GM21528 (cell line): ENCODE results near the gene LNX2.

ENCODE experiments used
- ATAC-seq: cut with Tn5 transposase; IDR thresholded peaks from one replicate; pipeline ENCODE4 v1.9.1; 2021; ENCODE audit warnings: mild to moderate bottlenecking, moderate library complexity; ENCODE audit not compliant: unreplicated experiment, low FRiP score

The LNX2 gene

DNA sequence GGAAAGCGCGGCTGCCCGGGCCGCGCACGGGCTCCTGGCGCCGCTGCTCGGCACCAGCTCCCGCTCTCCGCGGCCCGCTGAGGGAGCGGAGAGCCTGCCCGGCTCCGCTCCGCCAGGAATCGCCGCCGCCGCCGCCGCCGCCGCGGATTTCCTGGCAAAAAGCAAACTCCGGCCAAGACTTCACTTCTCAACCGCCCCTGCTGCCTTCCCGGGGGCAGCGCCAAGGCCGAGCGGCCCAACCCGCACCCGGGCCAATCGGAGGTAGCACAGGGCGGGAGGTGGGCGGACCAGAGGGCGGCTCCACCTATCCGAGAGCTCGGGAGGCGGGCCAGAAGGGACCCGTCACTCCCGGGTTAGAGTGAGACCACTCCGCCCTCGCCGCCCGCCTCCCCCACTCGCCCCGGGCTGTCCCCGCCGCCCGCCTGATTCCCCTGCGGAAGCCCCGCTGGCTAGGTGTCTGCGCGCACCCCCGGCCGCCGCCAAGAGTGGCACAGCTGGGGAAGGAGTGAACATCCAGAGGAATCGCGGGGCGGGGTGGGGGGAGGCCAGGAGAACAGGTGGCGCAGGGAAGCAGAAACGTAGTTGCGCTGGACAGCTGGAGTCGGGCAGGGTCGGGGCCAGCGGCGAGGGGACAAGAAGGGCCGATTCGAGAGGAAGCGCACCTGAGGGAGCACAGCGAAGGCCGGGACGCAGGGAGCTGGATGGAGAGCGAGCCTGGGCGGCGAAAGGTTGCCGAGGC, at the start of gene LNX2:
Gene LNX2 (minus strand): TSS at position 153 of the 739 bp plus-strand sequence. CDS start 38,826 bp downstream, outside the sequence.
- peak; percentile 87 for ATAC-seq

DNA sequence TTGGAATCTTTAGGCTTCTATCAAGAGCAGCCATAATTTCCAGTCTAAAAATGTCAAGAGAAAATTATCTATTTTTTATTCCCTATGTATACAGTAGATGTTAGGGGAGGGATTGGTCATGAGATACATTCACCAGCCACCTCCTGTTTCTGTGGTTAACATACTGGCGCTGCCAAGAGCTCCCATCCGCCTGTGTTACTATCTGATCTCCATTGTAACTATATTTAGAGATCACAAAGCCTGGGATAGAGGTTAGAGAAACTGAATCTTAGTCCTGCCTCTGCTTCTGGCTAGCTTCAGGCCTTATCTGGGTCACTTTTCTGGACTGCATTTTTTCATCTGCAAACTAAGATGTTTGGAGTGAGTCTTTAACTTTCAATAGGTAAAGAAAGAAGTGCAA, 47.6 kb upstream of the LNX2 start:
- no peak for ATAC-seq

DNA sequence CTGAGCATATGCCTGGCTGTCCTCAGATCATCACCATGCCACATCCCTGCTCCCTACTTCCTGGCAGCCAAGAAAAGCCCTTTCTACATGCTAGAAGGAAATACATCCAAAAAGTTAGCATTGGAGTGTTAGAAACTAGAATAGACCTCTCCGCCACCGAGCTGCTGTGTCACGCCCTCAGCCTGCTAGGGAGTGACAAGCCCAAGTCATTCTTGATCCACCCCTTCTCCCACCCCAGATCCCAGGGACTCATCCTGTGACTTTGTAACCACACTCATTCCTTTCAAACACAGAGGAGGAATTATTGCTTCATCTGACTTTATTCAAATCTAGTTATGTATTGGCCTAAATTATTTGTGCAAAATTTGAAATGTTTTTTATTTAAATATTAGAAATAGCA, 46.6 kb upstream of the LNX2 start:
- ATAC-seq: no peak

DNA sequence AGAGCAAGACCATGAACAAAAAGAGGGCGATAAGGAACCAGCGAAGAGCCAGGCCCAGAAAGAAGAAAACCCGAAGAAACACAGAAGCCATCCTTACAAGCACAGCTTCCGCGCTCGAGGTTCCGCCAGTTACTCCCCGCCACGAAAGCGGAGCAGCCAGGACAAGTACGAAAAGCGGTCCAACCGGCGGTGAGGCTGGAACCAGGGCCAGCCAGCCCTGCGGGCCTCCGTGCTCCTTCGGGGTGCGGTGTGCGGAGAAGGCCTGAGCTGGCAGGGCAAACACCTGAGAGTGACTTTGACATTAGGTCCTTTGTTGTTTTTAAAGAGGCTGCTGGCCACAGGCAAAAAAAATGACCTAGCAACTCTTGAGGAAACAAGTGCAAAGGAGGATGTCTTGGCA, 45.4 kb upstream of the LNX2 start:
- ATAC-seq: no peak

DNA sequence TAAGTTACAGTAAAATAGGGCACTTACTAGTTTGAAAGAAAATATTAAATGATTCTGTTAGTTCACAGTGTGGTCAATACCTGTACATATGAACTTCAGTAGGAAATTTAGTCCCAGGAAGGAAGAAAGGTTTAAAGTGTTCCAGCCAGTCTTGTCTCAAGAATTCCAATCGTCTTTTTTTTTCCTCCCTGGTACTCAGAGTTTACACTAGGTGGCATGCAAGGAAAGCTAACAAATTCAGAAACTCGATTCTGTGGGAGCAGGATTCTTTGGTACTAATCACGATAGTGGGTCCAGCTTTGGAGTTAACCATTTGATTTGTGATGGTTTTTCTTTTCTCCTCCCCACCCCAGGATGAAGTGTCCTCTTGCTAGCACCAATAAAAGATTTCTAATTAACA, 45.0 kb upstream of the LNX2 start:
- ATAC-seq: no peak

DNA sequence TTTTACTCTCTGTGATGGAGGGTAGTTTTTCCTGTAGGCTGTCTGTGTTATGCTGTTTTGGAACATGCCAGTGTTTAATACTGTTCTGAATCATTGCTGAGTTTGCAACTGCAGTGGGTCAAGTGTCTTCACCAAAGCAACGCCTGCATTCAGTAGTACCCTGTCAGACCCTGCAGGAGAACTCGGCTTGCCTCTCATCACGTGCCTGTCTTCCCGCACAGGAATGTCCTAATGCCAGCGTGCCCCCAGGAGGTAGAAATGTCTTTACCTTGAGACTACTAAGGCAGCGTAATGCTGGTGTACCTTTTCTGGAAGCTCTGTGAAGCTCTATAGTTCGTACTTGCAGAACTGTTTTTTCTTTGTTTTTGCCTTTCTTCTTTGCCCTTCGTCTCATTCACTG, 43.6 kb upstream of the LNX2 start:
- ATAC-seq: no peak

DNA sequence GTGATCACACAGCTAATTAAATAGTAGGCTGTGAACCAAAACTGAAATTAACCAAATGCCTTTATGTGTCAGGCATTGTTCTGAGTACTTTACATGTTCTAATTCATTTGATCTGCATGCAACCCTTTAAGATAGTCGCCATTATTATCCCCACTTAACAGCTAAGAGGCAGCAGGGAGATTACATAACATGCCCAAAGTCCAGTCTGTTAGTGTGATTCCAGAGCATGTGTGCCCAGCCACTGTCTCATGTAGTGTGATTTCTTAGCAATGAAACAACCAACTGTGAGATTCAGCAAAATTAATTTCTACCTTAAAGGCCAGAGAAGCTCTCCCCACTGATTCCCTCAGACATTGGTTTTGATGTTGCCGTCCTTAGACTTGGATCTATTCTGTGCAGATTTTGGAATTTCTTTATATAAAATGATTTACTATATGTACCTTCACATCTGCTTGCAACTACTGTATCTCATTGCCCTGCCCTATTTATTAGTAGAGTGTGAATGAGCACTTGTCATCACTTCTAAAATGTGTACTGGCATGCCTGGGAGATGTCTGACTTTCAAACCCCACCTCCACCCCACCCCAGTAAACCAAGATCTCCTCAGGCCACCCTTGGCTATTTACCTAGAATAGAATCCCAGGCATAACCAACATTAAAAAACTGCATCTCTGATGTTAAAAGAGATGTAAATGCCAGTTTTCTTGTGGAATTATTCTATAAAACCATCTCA, 42.6 kb upstream of the LNX2 start:
- no peak for ATAC-seq

DNA sequence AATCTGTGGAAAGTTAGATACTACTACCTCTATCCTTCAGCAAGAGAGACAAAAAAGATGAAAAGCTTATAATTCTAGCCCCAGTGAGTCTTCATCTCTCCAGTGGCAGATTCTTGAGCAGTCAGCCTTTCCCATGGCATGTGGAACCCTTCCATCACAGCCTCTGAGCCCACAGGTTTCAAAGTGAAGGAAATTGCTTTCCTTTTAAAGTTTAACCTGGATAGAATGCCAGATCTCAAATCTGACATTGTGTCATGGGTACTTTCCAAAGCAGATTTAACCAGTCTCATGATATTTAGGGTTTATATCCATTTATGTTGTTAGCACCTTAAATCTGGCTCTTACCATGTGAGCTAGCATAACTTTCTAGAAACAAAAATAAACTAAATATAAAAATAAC, 40.7 kb upstream of the LNX2 start:
- no peak for ATAC-seq

DNA sequence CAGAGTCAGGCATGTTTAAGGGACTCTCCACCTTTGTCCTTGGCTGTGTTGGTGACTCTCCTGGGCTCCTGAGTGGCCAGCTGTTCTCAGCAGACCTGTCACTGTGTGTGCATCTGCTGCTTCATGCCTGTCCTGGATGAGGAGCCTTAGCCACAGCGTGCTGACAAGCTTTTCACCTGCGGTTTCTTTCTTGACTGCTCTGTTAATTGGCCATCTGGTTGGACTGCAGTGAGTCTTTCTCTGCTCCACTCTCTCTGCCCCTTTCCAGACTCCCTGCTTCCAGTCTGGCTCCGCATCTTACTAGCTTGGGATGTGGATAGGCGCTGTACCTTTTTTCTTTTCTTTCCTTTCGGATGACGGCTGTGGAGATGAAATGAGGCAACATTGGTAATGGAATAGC, 40.2 kb upstream of the LNX2 start:
- no peak for ATAC-seq

DNA sequence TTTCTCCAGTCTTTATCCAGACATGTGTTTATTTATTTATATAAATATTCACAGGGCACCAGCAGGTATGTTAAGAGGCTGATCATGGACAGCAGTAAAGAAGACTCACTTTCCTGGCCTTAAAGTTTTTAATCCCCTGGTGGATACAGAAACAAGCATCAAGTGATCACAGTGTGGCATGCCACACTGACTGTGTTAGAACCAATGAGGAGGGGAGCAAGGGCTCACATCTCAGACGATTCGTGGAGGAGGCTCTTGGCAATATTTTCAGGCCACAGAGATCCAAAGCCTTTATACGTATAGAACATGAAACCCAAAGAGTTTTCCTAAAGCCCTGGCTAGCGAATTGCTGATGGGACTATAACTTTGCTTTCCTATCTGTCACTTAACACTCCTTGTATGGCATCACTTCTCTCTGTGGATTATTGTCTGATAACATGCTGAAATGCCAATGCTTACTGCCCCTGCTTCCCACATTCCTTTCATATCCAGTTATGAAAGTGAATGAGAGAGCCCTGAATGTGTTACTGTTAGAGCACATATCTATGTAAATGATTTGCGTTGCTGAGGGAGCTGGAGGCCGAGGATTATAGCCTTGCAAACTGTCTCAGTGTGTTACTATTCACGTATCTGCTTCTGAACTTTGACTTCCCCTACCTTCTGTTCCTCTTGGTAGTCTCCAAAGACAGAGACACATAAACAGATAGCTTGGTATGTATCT, 39.0 kb upstream of the LNX2 start:
- ATAC-seq: no peak

DNA sequence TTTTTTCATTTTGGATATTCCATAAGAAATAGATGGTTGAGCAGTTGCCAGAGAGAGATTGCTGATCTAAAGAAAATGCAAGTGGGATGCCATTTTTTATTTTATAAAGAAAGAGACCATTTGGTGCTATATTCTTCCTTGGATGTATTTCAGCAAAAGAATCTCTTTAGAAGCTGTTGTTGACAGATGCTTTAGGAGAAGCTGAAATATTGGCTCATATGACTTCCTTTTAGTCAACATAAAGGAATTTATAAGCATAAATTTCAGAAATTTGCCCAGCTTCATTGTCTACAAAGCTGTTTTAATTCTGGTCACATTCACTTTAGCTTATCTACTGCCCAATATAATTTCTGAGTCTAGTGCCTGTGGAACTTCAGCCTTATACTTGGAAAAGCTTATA, 38.2 kb upstream of the LNX2 start:
- no peak for ATAC-seq

DNA sequence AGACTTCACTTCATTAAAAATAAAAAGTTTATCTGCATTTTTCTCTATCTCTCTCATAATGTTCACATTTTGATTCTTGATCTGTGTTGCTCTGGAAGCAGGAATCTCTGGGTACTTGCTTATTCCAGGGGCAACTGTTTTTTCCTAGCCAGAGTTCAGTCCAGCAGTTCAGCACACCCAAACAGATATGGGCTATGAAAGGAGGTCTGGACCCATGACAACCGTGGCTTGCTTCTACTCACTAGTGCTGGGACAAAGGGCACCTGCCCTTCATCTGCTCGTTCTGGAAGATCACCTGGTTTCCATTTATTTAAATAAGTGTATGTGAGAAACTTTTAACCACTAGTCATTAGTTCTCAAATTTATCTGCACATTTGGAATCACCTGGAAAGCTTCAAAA, 37.4 kb upstream of the LNX2 start:
- no peak for ATAC-seq

DNA sequence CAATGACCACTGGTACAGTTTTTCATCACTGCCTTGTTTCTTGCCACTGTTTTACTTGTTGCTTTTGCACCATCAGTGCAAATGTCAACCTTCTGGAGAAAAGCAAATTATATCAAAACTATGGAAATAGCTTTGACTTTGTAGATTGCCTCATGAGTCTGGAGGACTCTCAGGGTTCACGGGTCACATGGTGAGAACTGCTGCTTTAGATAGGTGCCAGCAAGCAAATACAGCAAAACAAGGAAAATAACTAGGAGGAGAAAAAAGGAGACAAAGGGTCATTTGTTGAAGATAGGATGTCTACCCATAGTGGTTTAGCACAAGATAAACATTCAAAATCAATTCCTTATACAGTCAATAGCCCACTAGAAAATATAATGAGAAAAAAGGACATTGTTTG, 34.5 kb upstream of the LNX2 start:
- no peak for ATAC-seq

DNA sequence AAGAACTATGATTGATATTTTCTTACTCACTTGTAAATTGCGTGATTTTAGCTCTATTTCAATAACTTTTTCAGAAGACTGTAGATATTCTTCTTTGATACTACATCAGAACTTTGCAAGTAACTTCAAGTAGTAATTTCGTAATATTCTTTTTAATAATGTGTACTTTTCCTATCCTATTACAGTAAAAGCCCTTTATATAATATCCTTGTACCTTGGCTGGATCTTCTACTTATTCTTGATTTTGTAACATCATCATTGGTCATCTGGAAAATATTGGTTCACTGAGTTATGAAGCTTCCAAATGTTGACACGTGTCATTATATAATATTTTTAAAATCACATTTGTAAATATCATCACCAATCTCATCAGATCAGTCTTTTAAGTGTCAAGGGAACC, 33.7 kb upstream of the LNX2 start:
- ATAC-seq: no peak

DNA sequence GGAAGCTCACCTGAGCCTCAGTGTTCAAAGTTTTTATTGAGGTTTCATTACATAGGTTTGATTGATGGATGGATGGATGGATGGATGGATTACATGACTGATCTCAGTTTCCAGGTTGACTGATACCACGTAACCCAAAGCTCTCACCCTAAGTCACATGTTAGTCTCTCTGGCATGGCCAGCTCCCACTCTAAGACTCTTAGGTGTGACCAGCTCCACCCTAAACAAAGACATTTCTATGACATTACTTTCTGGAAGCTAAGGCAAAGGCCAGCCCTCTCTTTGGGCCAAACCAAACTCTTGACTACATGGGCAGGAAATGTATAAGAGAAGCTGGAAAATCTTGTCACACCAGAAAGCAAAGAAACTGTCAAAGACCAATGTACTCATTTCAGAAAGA, 30.0 kb upstream of the LNX2 start:
- ATAC-seq: no peak

DNA sequence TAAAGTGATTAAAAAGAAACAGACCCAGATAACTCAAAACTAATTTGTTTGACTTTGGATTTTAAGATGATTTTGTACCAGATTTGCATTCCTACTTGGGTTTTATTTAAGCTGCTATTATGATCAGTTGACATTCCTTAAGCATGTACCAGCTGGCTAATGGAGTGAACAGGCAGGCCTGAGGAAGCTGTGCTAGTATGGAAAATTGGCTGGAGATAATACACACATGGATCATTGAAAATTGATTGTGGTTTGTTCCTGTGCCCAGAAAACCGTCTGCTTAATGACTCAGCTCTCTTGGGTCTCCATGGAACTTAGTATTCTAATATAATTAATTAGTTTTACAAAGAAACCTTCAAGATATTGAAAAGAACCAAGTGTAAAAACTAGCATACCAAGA, 24.0 kb upstream of the LNX2 start:
- ATAC-seq: no peak

DNA sequence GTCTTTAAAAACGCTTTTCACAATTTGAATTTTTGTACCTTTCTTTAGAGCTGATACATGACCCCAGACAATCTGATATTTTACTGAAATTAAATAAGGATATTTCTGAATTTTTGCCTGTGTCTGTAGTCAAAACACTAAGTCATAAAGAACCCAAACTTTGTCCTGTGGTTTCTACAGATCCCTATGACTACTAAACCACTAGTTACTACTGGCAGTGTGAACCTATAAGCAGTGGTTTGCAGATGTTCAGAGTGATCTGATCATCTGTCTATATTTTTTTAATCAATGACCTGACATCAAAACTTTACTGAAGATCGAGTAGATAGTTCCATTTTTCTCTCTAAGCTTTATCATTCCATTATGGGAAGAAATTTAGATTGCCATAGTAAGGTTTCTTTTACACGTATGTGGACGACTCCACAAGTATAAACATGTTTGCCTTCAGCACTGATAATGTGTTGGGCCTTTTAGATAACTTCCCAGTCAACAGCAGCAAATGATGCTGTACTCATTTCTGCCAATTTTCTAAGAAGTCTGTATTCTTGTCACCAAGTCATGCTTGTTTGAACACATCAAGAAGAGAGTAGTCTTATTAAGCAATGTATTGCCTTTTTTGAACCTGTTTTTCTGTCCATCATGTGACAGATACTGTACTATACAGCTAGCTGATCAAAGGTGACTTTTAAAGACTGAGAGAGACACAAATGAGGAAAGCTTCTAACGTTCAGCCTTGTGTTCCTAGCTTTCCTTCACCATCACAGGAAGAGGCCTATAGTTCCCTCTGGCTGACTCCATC, 23.2 kb upstream of the LNX2 start:
- no peak for ATAC-seq

DNA sequence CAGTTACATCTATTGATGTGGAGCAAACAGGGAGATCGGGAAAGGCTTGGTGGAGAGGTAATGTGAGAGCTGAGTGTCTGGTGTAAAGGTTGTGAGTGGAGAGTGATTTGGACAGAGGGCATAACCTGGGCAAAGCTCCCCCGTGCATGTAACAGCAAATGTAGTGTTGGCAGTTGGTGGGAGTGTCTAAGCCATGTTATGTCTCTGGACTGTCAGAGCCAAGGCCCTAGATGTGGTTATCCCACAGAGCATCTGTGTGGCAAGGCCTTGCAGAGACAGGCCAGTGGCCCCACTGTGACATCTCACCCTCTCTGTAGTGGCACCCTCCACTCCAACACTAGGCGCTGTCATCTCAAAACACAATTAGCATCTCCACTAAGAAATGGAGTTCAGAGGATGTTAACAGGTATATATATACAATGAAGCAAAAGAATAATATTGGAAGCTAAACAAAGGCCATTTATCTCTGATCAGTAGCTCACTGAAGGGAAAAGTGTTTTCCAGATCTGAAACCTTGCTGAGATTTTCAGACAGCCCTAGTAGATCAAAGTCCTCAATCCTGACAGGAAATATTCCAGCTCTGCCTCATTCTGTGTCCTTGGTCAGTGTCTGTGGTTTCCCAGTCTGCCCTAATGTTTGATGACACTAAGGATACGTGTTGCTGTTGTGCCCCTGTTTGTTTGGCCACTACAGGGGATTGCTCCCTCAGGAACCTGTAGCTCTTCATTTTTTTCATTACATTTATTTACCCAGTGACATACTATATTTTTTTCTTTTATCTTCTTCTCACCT, 21.6 kb upstream of the LNX2 start:
- no peak for ATAC-seq

DNA sequence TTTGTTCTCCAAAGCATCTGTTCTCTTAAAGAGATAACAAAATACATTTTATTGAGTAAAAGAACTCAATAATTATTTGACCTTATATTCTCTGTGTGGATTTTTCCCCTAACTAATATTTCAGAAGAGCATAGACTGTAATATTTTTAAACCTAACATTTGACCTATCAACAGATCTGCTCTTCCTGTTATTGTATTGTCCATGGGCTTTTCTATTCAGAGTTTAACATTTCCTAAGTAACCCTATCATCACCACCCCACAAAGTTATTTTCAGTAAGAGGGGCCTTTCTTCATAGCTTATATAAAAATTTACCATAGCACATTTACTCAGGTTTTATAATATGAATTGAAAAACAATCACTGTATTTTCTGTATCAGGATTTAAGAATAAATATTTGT, 18.9 kb upstream of the LNX2 start:
- ATAC-seq: no peak

DNA sequence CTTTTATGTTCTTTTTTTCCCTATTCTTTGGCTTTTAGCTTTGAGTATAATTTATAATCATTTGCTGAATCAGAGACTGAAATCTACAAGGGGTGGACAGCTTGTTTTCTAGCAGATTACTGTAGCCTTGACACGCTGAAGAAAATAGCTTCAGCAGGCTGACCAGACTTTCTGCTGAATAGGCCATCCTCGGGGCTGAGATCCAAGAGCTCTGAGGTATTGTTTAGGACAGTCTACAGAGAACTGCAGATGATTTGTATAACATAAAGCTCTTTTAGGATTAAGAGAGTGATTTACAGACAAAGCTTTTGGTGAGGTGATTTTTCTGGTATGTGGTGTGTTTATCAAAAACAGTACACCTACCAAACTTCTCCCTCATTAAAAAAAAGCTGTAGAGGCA, 18.2 kb upstream of the LNX2 start:
- no peak for ATAC-seq
